ENCODE data around the gene HIRA. TPM values are rescaled to one million over a fixed set of nuclear protein-coding genes. Genes with fewer than 3 reads are reported as not detected.
A peak's percentile ranks its signal among the peaks of the same experiment; 100 is the strongest.

The HIRA gene
- polyA plus RNA-seq, 6 donors from 2014 or later, result 4.9 to 13.3 (median 10.4) TPM

- peaks cover 40 to 58% (median 51%) of the 10 kb centered on the region in 3 donors for H3K4me1 Mint-ChIP-seq
These were observed 73.3 kb downstream of the HIRA start for GRCh38 chr22:19358195-19358594.

GRCh38 chr22:19357270-19358105 is 74.0 kb downstream of the HIRA start:
- Mint-ChIP-seq H3K27me3 (no peaks in the 10 kb centered on the region), H3K36me3 (peaks cover 36 to 42% of the 10 kb centered on the region in 2 donors), H3K9me3 (peaks cover 2 to 7% (median 4%) of the 10 kb centered on the region in 7 donors), H3K27ac (peak overlapping the region in 4 of 6 donors; percentile 90 to 99 (median 94)), H3K4me1 (peaks cover 40 to 55% (median 51%) of the 10 kb centered on the region in 3 donors), H3K4me3 (peak overlapping the region in 1 of 8 donors; percentile 52)
- no peak for ATAC-seq (ENCODE audit: low read depth in 2 of 2)
- no peak for DNase-seq

More at GRCh38 chr22:19358195-19358594, 73.3 kb downstream of the HIRA start:
- DNase-seq (no peak), ATAC-seq (ENCODE audit: low read depth in 2 of 2) (no peak)
- peaks cover 36 to 41% of the 10 kb centered on the region in 2 donors for H3K36me3 Mint-ChIP-seq
- H3K4me3 Mint-ChIP-seq, result peak overlapping the region in 4 of 8 donors; percentile 47 to 52 (median 48)
- no peaks in the 10 kb centered on the region for H3K27me3 Mint-ChIP-seq
- peak overlapping the region in 5 of 6 donors; percentile 90 to 99 (median 96) for H3K27ac Mint-ChIP-seq
- H3K9me3 Mint-ChIP-seq, result peaks cover 2 to 7% (median 4%) of the 10 kb centered on the region in 7 donors

DNA sequence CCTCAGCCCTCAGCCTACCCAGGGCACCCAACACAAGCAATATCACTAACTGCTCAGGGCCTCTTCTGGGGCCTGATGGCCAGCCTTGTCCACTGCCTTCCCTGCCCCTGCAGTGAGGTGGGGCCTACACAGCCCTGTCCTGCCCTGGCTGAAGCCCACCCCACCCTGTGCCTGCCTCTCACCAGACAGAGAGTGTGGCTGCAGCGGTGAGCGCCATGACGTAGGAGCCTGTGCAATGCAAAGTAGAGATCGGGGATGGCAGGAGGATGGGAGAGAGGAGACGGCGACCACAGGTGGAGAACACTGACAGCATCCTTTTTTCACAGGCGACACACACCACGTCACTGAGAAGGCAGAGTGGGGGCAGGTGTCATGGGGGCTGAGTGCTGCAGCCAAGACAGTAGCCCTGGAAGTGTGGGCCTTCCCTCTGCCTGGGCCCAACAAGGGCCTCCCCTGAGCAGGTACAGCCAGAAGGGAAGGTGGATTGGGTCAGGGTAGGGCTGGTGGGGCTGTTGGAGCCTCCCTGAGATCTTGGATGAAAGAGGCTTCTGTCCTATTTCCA is 74.7 kb downstream of the HIRA start:
- ATAC-seq (ENCODE audit: low read depth in 2 of 2) (no peak), DNase-seq (no peak)
- Mint-ChIP-seq H3K4me3 (no peak overlapping the region), H3K4me1 (peaks cover 41 to 52% (median 52%) of the 10 kb centered on the region in 3 donors), H3K36me3 (peaks cover 37 to 43% of the 10 kb centered on the region in 2 donors), H3K27me3 (no peaks in the 10 kb centered on the region), H3K9me3 (peaks cover 0 to 1% (median 0%) of the 10 kb centered on the region in 7 donors), H3K27ac (peak overlapping the region in 4 of 6 donors; percentile 33 to 98 (median 75))

DNA sequence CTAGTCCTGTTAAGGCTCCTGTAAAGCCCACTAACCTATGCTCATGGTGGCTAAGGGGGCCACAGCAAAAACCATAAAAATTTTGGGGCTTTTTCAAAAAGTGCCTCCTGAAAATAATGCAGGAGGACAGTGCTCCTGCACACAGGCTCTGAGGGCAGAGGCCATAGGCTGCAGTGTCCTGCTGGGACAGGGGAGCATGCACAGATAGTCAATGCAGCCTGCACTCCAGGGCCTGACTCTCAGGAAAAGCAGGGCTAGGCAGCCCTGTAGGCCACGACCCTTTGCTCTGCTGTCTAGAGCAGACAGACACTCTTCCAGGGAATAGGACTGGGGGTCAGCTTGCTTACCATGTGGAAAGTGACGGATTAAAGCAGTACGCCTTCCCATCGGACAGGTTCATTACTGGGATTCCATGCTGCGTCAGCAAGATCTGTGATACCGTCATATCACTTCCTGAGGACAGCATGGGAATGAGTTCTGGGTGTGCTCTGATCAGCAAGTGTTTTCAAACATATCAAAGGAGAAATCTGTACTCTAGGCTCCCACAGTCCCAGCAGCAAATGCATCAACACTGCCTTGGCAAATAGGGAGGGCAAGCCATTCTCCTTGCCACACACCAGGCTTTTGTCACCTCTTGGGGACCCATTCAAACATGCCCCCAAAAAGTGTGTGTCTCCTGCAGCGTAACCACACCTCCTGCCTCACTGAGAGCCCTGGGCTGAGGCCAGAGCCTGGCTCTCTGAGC is 75.9 kb downstream of the HIRA start:
- Mint-ChIP-seq H3K27me3 (no peaks in the 10 kb centered on the region), H3K27ac (peak overlapping the region in 4 of 6 donors; percentile 23 to 76 (median 50)), H3K4me3 (no peak overlapping the region), H3K4me1 (peaks cover 36 to 50% (median 44%) of the 10 kb centered on the region in 3 donors), H3K9me3 (no peaks in the 10 kb centered on the region), H3K36me3 (peaks cover 46 to 48% of the 10 kb centered on the region in 2 donors)
- ATAC-seq (ENCODE audit: low read depth in 2 of 2), result no peak
- no peak for DNase-seq

- Mint-ChIP-seq H3K27me3 (no peaks in the 10 kb centered on the region), H3K36me3 (peaks cover 50 to 52% of the 10 kb centered on the region in 2 donors), H3K27ac (peak overlapping the region in 3 of 6 donors; percentile 44 to 62 (median 62)), H3K4me3 (no peak overlapping the region), H3K4me1 (peaks cover 22 to 44% (median 31%) of the 10 kb centered on the region in 3 donors), H3K9me3 (no peaks in the 10 kb centered on the region)
- ATAC-seq (ENCODE audit: low read depth in 2 of 2), result no peak
- DNase-seq, result no peak
These were observed 77.3 kb downstream of the HIRA start for GRCh38 chr22:19354201-19354600.

DNA sequence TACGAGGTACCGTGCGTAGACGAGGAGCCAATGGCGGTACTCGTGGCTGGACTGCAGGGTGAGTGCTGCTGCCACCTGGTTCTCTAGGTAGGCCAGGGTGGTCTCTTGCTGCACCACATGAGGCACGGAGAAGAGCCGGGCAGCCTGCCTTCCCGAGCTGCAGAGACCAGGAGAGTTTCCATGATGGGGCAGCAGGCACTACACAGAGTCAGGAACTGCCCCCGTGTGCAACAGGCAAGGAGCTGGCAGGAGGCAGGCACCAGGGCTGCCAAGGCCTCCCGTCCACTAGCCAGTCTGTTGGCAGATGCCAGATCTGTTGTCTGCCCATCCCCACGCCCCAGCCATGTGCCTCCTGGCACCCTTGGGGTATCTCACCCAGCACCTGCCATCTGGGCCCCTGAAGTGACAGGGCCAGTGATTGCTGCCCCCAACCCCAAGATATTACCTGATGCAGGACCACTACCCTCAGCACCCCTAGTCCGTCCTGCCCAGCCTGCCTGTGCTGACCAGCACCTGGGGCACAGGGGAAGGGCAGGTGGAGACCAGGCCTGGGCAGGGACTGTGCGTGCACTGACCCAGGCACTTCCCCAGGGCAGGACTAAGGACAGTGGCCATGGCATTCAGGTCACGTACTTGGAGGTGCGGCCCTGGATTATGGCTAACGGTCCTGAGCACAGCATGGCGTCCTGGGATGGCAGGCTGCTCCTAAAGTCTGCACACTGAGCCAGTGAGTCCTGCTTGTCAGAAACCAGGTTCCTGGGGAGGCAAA is 78.0 kb downstream of the HIRA start:
- H3K4me3 Mint-ChIP-seq, result no peak overlapping the region
- H3K9me3 Mint-ChIP-seq, result no peaks in the 10 kb centered on the region
- no peak for DNase-seq
- H3K36me3 Mint-ChIP-seq, result peaks cover 47% of the 10 kb centered on the region in 2 donors
- H3K27ac Mint-ChIP-seq, result peak overlapping the region in 2 of 6 donors; percentile 19 to 36
- H3K4me1 Mint-ChIP-seq, result peaks cover 21 to 41% (median 25%) of the 10 kb centered on the region in 3 donors
- H3K27me3 Mint-ChIP-seq, result no peaks in the 10 kb centered on the region
- no peak for ATAC-seq (ENCODE audit: low read depth in 2 of 2)

- no peak overlapping the region for H3K4me3 Mint-ChIP-seq
- H3K36me3 Mint-ChIP-seq, result peaks cover 40 to 45% of the 10 kb centered on the region in 2 donors
- DNase-seq (no peak), ATAC-seq (ENCODE audit: low read depth in 2 of 2) (no peak)
- H3K27me3 Mint-ChIP-seq, result no peaks in the 10 kb centered on the region
- H3K4me1 Mint-ChIP-seq, result peaks cover 15 to 35% (median 17%) of the 10 kb centered on the region in 3 donors
- no peaks in the 10 kb centered on the region for H3K9me3 Mint-ChIP-seq
- H3K27ac Mint-ChIP-seq, result peak overlapping the region in 1 of 6 donors; percentile 36
These were observed 78.8 kb downstream of the HIRA start for GRCh38 chr22:19352766-19353165.

DNA sequence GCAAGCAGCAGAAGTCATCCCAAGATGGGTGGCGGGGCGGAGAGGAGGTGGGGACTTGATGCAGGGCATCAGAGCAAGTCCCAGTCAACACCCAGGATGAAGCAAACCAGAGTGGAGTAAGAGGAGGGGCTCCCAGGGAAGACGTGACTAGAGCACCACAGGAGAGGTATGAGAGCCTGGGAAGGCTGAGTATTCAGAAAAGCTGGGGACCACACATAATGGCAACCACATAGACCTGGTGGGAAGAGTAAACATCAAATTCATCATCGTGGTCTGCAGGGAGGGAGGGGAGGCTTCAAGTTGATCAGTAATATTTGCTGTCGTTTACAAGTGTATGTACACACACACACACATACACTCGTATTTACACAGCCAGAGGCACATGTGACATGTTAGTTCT is 79.3 kb downstream of the HIRA start:
- no peaks in the 10 kb centered on the region for H3K9me3 Mint-ChIP-seq
- no peaks in the 10 kb centered on the region for H3K27me3 Mint-ChIP-seq
- peaks cover 39 to 45% of the 10 kb centered on the region in 2 donors for H3K36me3 Mint-ChIP-seq
- H3K4me1 Mint-ChIP-seq, result peaks cover 15 to 34% (median 16%) of the 10 kb centered on the region in 3 donors
- ATAC-seq (ENCODE audit: low read depth in 2 of 2), result no peak
- no peak for DNase-seq
- H3K4me3 Mint-ChIP-seq, result peak overlapping the region in 1 of 8 donors; percentile 37
- peak overlapping the region in 3 of 6 donors; percentile 36 to 83 (median 39) for H3K27ac Mint-ChIP-seq

GRCh38 chr22:19351604-19352003 is 79.9 kb downstream of the HIRA start:
- Mint-ChIP-seq H3K27ac (peak overlapping the region; percentile 30 to 83 (median 64)), H3K4me1 (peaks cover 12 to 31% (median 15%) of the 10 kb centered on the region in 3 donors), H3K4me3 (peak overlapping the region in 1 of 8 donors; percentile 32), H3K9me3 (no peaks in the 10 kb centered on the region), H3K27me3 (no peaks in the 10 kb centered on the region), H3K36me3 (peaks cover 35 to 45% of the 10 kb centered on the region in 2 donors)
- ATAC-seq (ENCODE audit: low read depth in 2 of 2), result no peak
- no peak for DNase-seq

DNA sequence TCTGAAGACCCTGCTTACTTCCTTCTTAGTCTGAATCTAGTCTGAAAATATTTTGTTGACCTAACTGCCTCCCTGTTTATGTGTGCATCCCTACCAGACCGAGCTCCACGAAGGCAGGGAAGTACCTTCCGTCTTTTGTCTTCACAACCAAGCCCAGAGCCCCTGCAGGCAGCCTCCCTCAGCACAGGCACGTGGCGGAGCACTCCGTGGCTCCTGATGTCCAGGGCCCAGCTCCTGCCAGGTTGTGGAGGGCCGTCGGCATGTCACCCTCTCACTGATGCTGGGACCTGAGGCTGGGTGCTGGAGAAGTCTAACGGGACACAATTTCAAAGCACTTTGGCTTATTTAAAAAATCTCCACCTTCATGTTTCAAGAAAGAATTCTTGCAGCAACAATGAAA is 80.6 kb downstream of the HIRA start:
- Mint-ChIP-seq H3K4me1 (peaks cover 11 to 29% (median 15%) of the 10 kb centered on the region in 3 donors), H3K36me3 (peaks cover 37 to 45% of the 10 kb centered on the region in 2 donors)

DNA sequence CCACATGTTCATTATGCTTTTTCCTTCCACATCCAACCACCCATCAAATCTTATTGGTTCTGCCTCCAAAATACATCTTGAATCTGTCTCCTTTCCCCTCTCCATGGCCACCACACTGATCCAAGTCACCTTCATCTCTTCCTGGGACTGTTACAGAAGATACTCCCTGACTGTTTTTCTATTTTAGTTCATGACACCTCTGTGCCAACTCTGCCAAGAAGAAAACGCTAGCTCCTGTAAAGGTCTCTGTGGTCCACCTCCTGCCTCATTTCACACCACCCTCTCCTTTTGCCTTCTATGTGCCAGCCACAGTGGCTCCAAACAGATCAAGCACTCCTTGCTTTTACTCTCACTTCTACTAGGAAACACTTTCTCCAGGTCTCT is 81.1 kb downstream of the HIRA start:
- no peak for DNase-seq
- no peaks in the 10 kb centered on the region for H3K9me3 Mint-ChIP-seq
- no peaks in the 10 kb centered on the region for H3K27me3 Mint-ChIP-seq
- ATAC-seq (ENCODE audit: low read depth in 2 of 2), result no peak
- peaks cover 11 to 29% (median 20%) of the 10 kb centered on the region in 3 donors for H3K4me1 Mint-ChIP-seq
- no peak overlapping the region for H3K4me3 Mint-ChIP-seq
- H3K27ac Mint-ChIP-seq, result peak overlapping the region in 4 of 6 donors; percentile 36 to 89 (median 76)
- peaks cover 37 to 41% of the 10 kb centered on the region in 2 donors for H3K36me3 Mint-ChIP-seq

More for the DNA sequence above, 80.6 kb downstream of the HIRA start:
- H3K27ac Mint-ChIP-seq, result peak overlapping the region in 4 of 6 donors; percentile 36 to 81 (median 56)
- H3K9me3 Mint-ChIP-seq, result no peaks in the 10 kb centered on the region
- H3K27me3 Mint-ChIP-seq, result no peaks in the 10 kb centered on the region
- H3K4me3 Mint-ChIP-seq, result peak overlapping the region in 1 of 8 donors; percentile 69
- ATAC-seq (ENCODE audit: low read depth in 2 of 2), result no peak
- no peak for DNase-seq

- Mint-ChIP-seq H3K9me3 (no peaks in the 10 kb centered on the region), H3K4me3 (no peak overlapping the region), H3K27ac (peak overlapping the region; percentile 34 to 89 (median 73)), H3K27me3 (no peaks in the 10 kb centered on the region), H3K4me1 (peaks cover 11 to 29% (median 24%) of the 10 kb centered on the region in 3 donors), H3K36me3 (peaks cover 37 to 39% of the 10 kb centered on the region in 2 donors)
- no peak for ATAC-seq (ENCODE audit: low read depth in 2 of 2)
- no peak for DNase-seq
These were observed 81.6 kb downstream of the HIRA start for GRCh38 chr22:19349778-19350475.
